HEK293 (cell line): ENCODE data around the gene EIF4G1.

Experiments used
- CTCF ChIA-PET: fragments of 350-600 bp; formaldehyde crosslinking; extraction: SDS; loops from one replicate; lab custom pipeline; 2021; ENCODE audit warnings: antibody characterized with exemption; lab: Yijun Ruan, JAX
- POLR2A ChIA-PET: fragments of 300-600 bp; formaldehyde crosslinking; extraction: SDS; loops from one replicate; lab custom pipeline; 2020; ENCODE audit warnings: antibody characterized with exemption, inconsistent platforms; lab: Yijun Ruan, JAX
- H3K27ac ChIP-seq: fragments of 200-500 bp; sonication (Bioruptor generic); 2 replicates; pipeline ENCODE4 v1.5.1; 2014; ENCODE audit warnings: low read depth, low read length, control low read depth, inconsistent platforms; ENCODE audit errors: extremely low read depth
- H3K36me3 ChIP-seq, 2 experiments: fragments of 200-500 bp in 1 of 2; sonication (Bioruptor generic) in 1 of 2; 1 replicate in 1 of 2; 2 replicates in 1 of 2; pipeline ENCODE4 v1.5.1; 2014 to 2017; ENCODE audit warnings: inconsistent platforms in 2 of 2, low read length in 2 of 2; ENCODE audit not compliant: control insufficient read depth in 2 of 2, insufficient read depth in 1 of 2
- H3K4me1 ChIP-seq: fragments of 200-500 bp; sonication (Bioruptor generic); 2 replicates; pipeline ENCODE4 v1.5.1; 2014; ENCODE audit warnings: mild to moderate bottlenecking, low read length, inconsistent platforms; ENCODE audit not compliant: control insufficient read depth, insufficient read depth
- H3K4me3 ChIP-seq: 2 replicates; pipeline ENCODE4 v1.5.1; 2011; ENCODE audit warnings: low read depth, mild to moderate bottlenecking, control low read depth, low read length, moderate library complexity
- H3K9me3 ChIP-seq: fragments of 200-500 bp; sonication (Bioruptor generic); 2 replicates; pipeline ENCODE4 v1.5.1; 2014; ENCODE audit warnings: low read depth, low read length, inconsistent platforms; ENCODE audit not compliant: control insufficient read depth, insufficient read depth
- GFI1B ChIP-seq: fragments of 450-650 bp; formaldehyde crosslinking; IDR thresholded peaks from 2 replicates; pipeline ENCODE4 v1.5.1; 2016; ENCODE audit warnings: missing biosample characterization, missing genetic modification characterization
- MEIS1 ChIP-seq: sonication (generic); formaldehyde crosslinking; IDR thresholded peaks from 2 replicates; pipeline ENCODE4 v1.8.1; 2022; ENCODE audit warnings: missing genetic modification reagents, mild to moderate bottlenecking, borderline replicate concordance
- SP3 ChIP-seq: fragments of 450-650 bp; formaldehyde crosslinking; IDR thresholded peaks from 2 replicates; pipeline ENCODE4 v1.5.1; 2016; ENCODE audit warnings: missing biosample characterization, missing genetic modification characterization
- ZBTB17 ChIP-seq: fragments of 450-650 bp; formaldehyde crosslinking; IDR thresholded peaks from 2 replicates; pipeline ENCODE4 v1.5.1; 2016; ENCODE audit warnings: missing biosample characterization, missing genetic modification characterization
- ZBTB21 ChIP-seq: fragments of 450-650 bp; formaldehyde crosslinking; IDR thresholded peaks from 2 replicates; pipeline ENCODE4 v1.5.1; 2017; ENCODE audit warnings: missing biosample characterization, missing genetic modification characterization
- ZEB2 ChIP-seq: fragments of 450-650 bp; formaldehyde crosslinking; IDR thresholded peaks from 2 replicates; pipeline ENCODE4 v1.5.1; 2016; ENCODE audit warnings: missing biosample characterization, missing genetic modification characterization
- ZNF140 ChIP-seq: fragments of 450-650 bp; formaldehyde crosslinking; IDR thresholded peaks from 2 replicates; pipeline ENCODE4 v1.5.1; 2016; ENCODE audit warnings: missing biosample characterization, missing genetic modification characterization
- ZNF2 ChIP-seq: fragments of 450-650 bp; formaldehyde crosslinking; IDR thresholded peaks from 2 replicates; pipeline ENCODE4 v1.5.1; 2016; ENCODE audit warnings: missing biosample characterization, missing genetic modification characterization
- ZNF350 ChIP-seq: fragments of 450-650 bp; formaldehyde crosslinking; IDR thresholded peaks from 2 replicates; pipeline ENCODE4 v1.5.0; 2017; ENCODE audit warnings: missing biosample characterization, mild to moderate bottlenecking, missing genetic modification characterization
- ZNF366 ChIP-seq: fragments of 450-650 bp; formaldehyde crosslinking; conservative IDR thresholded peaks from 2 replicates; pipeline ENCODE4 v1.5.1; 2016; ENCODE audit warnings: missing biosample characterization, missing genetic modification characterization
- ZNF514 ChIP-seq: fragments of 450-650 bp; formaldehyde crosslinking; IDR thresholded peaks from 2 replicates; pipeline ENCODE4 v1.5.1; 2016; ENCODE audit warnings: missing biosample characterization, missing genetic modification characterization
- ZNF529 ChIP-seq: fragments of 450-650 bp; formaldehyde crosslinking; IDR thresholded peaks from 2 replicates; pipeline ENCODE4 v1.5.1; 2017; ENCODE audit warnings: missing genetic modification characterization, missing biosample characterization; ENCODE audit not compliant: insufficient replicate concordance
- ZNF561 ChIP-seq: fragments of 450-650 bp; IDR thresholded peaks from 2 replicates; pipeline ENCODE4 v1.5.1; 2018; ENCODE audit warnings: missing biosample characterization, missing genetic modification characterization, borderline replicate concordance
- ZNF701 ChIP-seq: fragments of 450-650 bp; formaldehyde crosslinking; IDR thresholded peaks from 2 replicates; pipeline ENCODE4 v1.5.1; 2016; ENCODE audit warnings: missing biosample characterization, missing genetic modification characterization
- ZNF837 ChIP-seq: fragments of 450-650 bp; formaldehyde crosslinking; IDR thresholded peaks from 2 replicates; pipeline ENCODE4 v1.5.1; 2016; ENCODE audit warnings: missing biosample characterization, missing genetic modification characterization
- ZSCAN23 ChIP-seq: fragments of 450-650 bp; formaldehyde crosslinking; IDR thresholded peaks from 2 replicates; pipeline ENCODE4 v1.5.1; 2016; ENCODE audit warnings: missing biosample characterization, missing genetic modification characterization
- ZSCAN30 ChIP-seq: fragments of 450-650 bp; IDR thresholded peaks from 2 replicates; pipeline ENCODE4 v1.5.1; 2018; ENCODE audit warnings: missing biosample characterization, mild to moderate bottlenecking, missing genetic modification characterization, moderate library complexity
- TF ChIP-seq, protein P1 (sequence below): fragments of 450-650 bp; formaldehyde crosslinking; IDR thresholded peaks from 2 replicates; pipeline ENCODE4 v1.5.1; 2017; ENCODE audit warnings: missing biosample characterization, missing genetic modification characterization
- TF ChIP-seq, protein P2 (sequence below): fragments of 450-650 bp; formaldehyde crosslinking; IDR thresholded peaks from 2 replicates; pipeline ENCODE4 v1.5.1; 2016; ENCODE audit warnings: missing biosample characterization, missing genetic modification characterization
- TF ChIP-seq, protein P3 (sequence below): fragments of 450-650 bp; formaldehyde crosslinking; IDR thresholded peaks from 2 replicates; pipeline ENCODE4 v1.5.1; 2016; ENCODE audit warnings: missing biosample characterization, missing genetic modification characterization, borderline replicate concordance

EIF4G1 gene

DNA sequence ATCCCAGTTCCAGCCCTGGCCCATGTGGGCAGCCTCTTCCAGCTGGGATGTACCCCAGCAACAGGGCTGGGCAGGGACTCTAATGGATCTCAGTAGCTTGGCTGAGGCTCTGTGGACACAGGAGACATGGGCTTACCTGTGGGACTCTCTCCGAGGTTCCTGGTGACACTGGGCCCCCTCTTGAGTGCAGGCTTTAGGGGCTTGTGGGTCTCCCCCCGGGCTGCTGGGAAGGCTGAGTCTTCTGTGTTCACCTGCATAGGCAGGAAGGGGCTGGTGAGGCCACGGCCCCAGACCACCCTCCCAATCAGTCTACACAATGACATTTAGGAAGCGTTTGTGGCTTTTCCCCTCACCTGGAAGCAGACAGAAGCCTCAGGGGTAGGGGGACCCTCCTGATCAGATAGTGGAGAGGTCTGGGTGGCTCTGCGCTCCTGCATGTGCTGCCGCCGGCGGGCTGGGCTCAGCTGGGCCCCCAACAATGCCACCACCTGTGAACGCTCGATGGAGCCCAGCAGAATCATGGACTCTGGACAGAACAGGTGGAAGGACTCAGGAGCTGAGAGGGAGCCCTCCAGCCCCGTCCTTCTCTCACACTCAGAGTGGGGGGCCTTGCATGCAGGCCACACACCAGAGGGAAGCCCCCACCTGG lies 38.6 kb downstream of the EIF4G1 start:
- POLR2A ChIA-PET: interaction anchor here (0.8 kb wide), 1 partner anchor 16 kb away, joined by 3 read pairs; the partner anchor contains the start of gene FAM131A
- H3K9me3 ChIP-seq: no peaks in the 10 kb centered on the region
- H3K4me3 ChIP-seq: no peak overlapping the region
- TF ChIP-seq, protein P1, sequence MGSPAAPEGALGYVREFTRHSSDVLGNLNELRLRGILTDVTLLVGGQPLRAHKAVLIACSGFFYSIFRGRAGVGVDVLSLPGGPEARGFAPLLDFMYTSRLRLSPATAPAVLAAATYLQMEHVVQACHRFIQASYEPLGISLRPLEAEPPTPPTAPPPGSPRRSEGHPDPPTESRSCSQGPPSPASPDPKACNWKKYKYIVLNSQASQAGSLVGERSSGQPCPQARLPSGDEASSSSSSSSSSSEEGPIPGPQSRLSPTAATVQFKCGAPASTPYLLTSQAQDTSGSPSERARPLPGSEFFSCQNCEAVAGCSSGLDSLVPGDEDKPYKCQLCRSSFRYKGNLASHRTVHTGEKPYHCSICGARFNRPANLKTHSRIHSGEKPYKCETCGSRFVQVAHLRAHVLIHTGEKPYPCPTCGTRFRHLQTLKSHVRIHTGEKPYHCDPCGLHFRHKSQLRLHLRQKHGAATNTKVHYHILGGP (tag by site-specific recombination): no peak
- TF ChIP-seq ZNF366 (no peak), ZBTB17 (no peak), ZNF140 (no peak), MEIS1 (CRISPR knock-in tag) (no peak), GFI1B (tag by site-specific recombination) (no peak), ZSCAN23 (tag by site-specific recombination) (no peak), ZNF529 (no peak), ZBTB21 (tag by site-specific recombination) (no peak), ZNF350 (tag by site-specific recombination) (no peak), ZNF701 (tag by site-specific recombination) (no peak), ZNF514 (tag by site-specific recombination) (no peak), ZNF561 (tag by site-specific recombination) (no peak), SP3 (no peak), ZSCAN30 (no peak), ZEB2 (no peak), ZNF2 (no peak), ZNF837 (tag by site-specific recombination) (no peak)
- TF ChIP-seq, protein P2, sequence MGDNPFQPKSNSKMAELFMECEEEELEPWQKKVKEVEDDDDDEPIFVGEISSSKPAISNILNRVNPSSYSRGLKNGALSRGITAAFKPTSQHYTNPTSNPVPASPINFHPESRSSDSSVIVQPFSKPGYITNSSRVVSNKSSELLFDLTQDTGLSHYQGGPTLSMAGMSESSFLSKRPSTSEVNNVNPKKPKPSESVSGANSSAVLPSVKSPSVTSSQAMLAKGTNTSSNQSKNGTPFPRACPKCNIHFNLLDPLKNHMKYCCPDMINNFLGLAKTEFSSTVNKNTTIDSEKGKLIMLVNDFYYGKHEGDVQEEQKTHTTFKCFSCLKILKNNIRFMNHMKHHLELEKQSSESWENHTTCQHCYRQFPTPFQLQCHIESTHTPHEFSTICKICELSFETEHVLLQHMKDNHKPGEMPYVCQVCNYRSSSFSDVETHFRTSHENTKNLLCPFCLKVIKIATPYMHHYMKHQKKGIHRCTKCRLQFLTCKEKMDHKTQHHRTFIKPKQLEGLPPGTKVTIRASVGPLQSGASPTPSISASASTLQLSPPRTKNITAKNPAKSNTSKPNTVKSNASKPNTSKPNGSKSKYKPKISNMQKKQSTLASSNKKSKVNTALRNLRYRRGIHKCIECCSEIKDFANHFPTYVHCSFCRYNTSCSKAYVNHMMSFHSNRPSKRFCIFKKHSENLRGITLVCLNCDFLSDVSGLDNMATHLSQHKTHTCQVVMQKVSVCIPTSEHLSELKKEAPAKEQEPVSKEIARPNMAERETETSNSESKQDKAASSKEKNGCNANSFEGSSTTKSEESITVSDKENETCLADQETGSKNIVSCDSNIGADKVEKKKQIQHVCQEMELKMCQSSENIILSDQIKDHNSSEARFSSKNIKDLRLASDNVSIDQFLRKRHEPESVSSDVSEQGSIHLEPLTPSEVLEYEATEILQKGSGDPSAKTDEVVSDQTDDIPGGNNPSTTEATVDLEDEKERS (tag by site-specific recombination): no peak
- TF ChIP-seq, protein P3, sequence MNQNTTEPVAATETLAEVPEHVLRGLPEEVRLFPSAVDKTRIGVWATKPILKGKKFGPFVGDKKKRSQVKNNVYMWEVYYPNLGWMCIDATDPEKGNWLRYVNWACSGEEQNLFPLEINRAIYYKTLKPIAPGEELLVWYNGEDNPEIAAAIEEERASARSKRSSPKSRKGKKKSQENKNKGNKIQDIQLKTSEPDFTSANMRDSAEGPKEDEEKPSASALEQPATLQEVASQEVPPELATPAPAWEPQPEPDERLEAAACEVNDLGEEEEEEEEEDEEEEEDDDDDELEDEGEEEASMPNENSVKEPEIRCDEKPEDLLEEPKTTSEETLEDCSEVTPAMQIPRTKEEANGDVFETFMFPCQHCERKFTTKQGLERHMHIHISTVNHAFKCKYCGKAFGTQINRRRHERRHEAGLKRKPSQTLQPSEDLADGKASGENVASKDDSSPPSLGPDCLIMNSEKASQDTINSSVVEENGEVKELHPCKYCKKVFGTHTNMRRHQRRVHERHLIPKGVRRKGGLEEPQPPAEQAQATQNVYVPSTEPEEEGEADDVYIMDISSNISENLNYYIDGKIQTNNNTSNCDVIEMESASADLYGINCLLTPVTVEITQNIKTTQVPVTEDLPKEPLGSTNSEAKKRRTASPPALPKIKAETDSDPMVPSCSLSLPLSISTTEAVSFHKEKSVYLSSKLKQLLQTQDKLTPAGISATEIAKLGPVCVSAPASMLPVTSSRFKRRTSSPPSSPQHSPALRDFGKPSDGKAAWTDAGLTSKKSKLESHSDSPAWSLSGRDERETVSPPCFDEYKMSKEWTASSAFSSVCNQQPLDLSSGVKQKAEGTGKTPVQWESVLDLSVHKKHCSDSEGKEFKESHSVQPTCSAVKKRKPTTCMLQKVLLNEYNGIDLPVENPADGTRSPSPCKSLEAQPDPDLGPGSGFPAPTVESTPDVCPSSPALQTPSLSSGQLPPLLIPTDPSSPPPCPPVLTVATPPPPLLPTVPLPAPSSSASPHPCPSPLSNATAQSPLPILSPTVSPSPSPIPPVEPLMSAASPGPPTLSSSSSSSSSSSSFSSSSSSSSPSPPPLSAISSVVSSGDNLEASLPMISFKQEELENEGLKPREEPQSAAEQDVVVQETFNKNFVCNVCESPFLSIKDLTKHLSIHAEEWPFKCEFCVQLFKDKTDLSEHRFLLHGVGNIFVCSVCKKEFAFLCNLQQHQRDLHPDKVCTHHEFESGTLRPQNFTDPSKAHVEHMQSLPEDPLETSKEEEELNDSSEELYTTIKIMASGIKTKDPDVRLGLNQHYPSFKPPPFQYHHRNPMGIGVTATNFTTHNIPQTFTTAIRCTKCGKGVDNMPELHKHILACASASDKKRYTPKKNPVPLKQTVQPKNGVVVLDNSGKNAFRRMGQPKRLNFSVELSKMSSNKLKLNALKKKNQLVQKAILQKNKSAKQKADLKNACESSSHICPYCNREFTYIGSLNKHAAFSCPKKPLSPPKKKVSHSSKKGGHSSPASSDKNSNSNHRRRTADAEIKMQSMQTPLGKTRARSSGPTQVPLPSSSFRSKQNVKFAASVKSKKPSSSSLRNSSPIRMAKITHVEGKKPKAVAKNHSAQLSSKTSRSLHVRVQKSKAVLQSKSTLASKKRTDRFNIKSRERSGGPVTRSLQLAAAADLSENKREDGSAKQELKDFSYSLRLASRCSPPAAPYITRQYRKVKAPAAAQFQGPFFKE (tag by site-specific recombination): no peak
- H3K27ac ChIP-seq: no peak overlapping the region
- H3K4me1 ChIP-seq: no peaks in the 10 kb centered on the region
- CTCF ChIA-PET: interaction anchor here (0.9 to 2.9 kb wide), 6 partner anchors 16 to 188 kb away, joined by 3 to 15 read pairs (median 8); partner anchors contain the start of gene FAM131A
- peaks cover 0 to 69% of the 10 kb centered on the region in 2 experiments; a peak in 1 of 3 replicates for H3K36me3 ChIP-seq
